ENCODE results near the gene RECQL5. TPM values are rescaled to one million over a fixed set of nuclear protein-coding genes. Genes with fewer than 3 reads are reported as not detected.

RECQL5 gene
- total RNA-seq, 4 donors from 2014 or later, result 25.1 to 82.8 (median 34.0) TPM

- H3K36me3 ChIP-seq, result peaks cover 0 to 15% (median 0%) of the 10 kb centered on the region in 3 donors
- no peaks in the 10 kb centered on the region for H3K27me3 ChIP-seq
- no peak for DNase-seq
- intact Hi-C loops (cut with DNase I), result no loop called here
- WGBS, 2 donors, result 32 to 35% methylated on average over 4 of the region's 4 CpGs
- peak overlapping the region; percentile 81 to 87 (median 86) for H3K27ac ChIP-seq
- H3K4me3 ChIP-seq, result no peak overlapping the region
- TF ChIP-seq, protein P1, sequence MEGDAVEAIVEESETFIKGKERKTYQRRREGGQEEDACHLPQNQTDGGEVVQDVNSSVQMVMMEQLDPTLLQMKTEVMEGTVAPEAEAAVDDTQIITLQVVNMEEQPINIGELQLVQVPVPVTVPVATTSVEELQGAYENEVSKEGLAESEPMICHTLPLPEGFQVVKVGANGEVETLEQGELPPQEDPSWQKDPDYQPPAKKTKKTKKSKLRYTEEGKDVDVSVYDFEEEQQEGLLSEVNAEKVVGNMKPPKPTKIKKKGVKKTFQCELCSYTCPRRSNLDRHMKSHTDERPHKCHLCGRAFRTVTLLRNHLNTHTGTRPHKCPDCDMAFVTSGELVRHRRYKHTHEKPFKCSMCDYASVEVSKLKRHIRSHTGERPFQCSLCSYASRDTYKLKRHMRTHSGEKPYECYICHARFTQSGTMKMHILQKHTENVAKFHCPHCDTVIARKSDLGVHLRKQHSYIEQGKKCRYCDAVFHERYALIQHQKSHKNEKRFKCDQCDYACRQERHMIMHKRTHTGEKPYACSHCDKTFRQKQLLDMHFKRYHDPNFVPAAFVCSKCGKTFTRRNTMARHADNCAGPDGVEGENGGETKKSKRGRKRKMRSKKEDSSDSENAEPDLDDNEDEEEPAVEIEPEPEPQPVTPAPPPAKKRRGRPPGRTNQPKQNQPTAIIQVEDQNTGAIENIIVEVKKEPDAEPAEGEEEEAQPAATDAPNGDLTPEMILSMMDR (IDR thresholded peaks at IDR 0.05), result no peak
- TF ChIP-seq POLR2A (IDR thresholded peaks at IDR 0.05), result no peak
- H3K9me3 ChIP-seq, result no peaks in the 10 kb centered on the region
- peaks cover 31 to 86% (median 72%) of the 10 kb centered on the region in 3 donors for H3K4me1 ChIP-seq
These were observed 16.6 kb upstream of the RECQL5 start for GRCh38 chr17:75683583-75683982.

DNA sequence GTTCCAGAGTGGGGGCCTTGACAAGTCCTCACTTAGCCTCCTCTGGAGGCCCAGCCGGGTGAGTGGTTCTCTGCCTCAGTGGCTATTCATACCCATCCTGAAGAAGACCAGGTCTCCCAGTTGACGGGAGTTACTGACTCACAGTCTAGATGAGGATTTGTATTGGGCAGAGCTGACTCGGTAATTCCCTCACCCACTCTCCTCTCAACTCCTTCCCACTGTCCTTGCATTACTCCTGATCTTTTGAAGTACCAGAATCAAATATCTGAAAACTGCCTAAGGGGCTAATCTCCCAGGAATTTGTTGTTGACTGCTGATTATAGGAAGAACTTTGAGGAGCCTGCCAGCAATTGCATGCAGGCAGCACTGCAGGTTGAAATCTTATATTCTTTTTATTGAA, 14.3 kb upstream of the RECQL5 start:
- no peak for DNase-seq
- no peak overlapping the region for H3K4me3 ChIP-seq
- H3K4me1 ChIP-seq, result peaks cover 20 to 63% (median 50%) of the 10 kb centered on the region in 3 donors
- peaks cover 0 to 33% (median 0%) of the 10 kb centered on the region in 3 donors for H3K36me3 ChIP-seq
- 39 to 49% methylated on average over 3 of the region's 3 CpGs for WGBS, 2 donors
- intact Hi-C loops (cut with DNase I), result no loop called here
- no peaks in the 10 kb centered on the region for H3K27me3 ChIP-seq
- no peaks in the 10 kb centered on the region for H3K9me3 ChIP-seq
- H3K27ac ChIP-seq, result peak overlapping the region; percentile 24 to 72 (median 66)
- TF ChIP-seq POLR2A (IDR thresholded peaks at IDR 0.05), result no peak
- TF ChIP-seq, protein P1 (IDR thresholded peaks at IDR 0.05), result no peak

DNA sequence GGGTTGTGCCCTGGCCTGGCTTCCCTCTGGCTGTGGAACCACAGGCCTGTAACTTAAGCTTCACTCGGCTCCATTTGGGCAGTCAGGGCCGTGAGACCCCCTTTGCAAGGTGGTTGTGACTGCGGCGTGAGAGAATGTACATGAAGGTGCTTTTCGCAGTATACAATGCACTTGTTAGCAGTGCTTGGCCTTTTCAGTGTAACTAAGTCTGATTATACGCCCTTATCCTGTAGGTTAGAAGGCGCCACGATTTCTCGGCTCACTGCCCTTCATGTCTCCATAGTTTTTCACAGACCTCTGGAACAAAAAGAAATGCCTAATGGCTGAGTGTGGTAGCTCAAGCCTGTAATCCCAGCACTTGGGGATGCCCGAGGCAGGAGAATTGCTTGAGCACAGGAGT, 13.5 kb upstream of the RECQL5 start:
- WGBS, 2 donors, result 81 to 92% methylated on average over 6 to 8 of the region's 10 CpGs
- no peak for TF ChIP-seq POLR2A (IDR thresholded peaks at IDR 0.05)
- TF ChIP-seq, protein P1 (IDR thresholded peaks at IDR 0.05), result no peak
- intact Hi-C loops (cut with DNase I), result no loop called here
- no peaks in the 10 kb centered on the region for H3K27me3 ChIP-seq
- H3K9me3 ChIP-seq, result no peaks in the 10 kb centered on the region
- H3K36me3 ChIP-seq, result peaks cover 0 to 40% (median 0%) of the 10 kb centered on the region in 3 donors
- peak overlapping the region; percentile 24 to 72 (median 66) for H3K27ac ChIP-seq
- DNase-seq, result no peak
- H3K4me3 ChIP-seq, result no peak overlapping the region
- H3K4me1 ChIP-seq, result peaks cover 14 to 57% (median 41%) of the 10 kb centered on the region in 3 donors

GRCh38 chr17:75679706-75680211, 12.8 kb upstream of the RECQL5 start:
- 25 to 41% methylated on average over 9 to 10 of the region's 11 CpGs for WGBS, 2 donors
- H3K4me1 ChIP-seq, result peaks cover 14 to 57% (median 38%) of the 10 kb centered on the region in 3 donors
- intact Hi-C loops (cut with DNase I), result no loop called here

GRCh38 chr17:75676461-75676860, 9.5 kb upstream of the RECQL5 start:
- TF ChIP-seq, protein P1 (IDR thresholded peaks at IDR 0.05), result no peak
- TF ChIP-seq POLR2A (IDR thresholded peaks at IDR 0.05), result no peak
- 65 to 72% methylated on average over 3 of the region's 3 CpGs for WGBS, 2 donors
- Histone ChIP-seq H3K9me3 (no peaks in the 10 kb centered on the region), H3K36me3 (peaks cover 0 to 72% (median 11%) of the 10 kb centered on the region in 3 donors), H3K4me3 (no peak overlapping the region), H3K27me3 (no peaks in the 10 kb centered on the region), H3K4me1 (peaks cover 5 to 38% (median 20%) of the 10 kb centered on the region in 3 donors), H3K27ac (no peak overlapping the region)
- DNase-seq, result no peak
- intact Hi-C loops (cut with DNase I), result no loop called here

More at GRCh38 chr17:75679706-75680211, 12.8 kb upstream of the RECQL5 start:
- no peak for DNase-seq
- Histone ChIP-seq H3K36me3 (peaks cover 0 to 40% (median 0%) of the 10 kb centered on the region in 3 donors), H3K9me3 (no peaks in the 10 kb centered on the region), H3K27me3 (no peaks in the 10 kb centered on the region), H3K27ac (peak overlapping the region; percentile 24 to 72 (median 66)), H3K4me3 (no peak overlapping the region)
- TF ChIP-seq POLR2A (IDR thresholded peaks at IDR 0.05), result no peak
- TF ChIP-seq, protein P1 (IDR thresholded peaks at IDR 0.05), result peak in 5 of 6 experiments; percentile 20 to 72 (median 57)
